GM18502 (cell line): ENCODE measurements around the gene RAMAC.
"Not testable (repeated sequence)": the region's sequence is repeated elsewhere in the genome, so short reads cannot be mapped to it uniquely, and the experiment has no call there.

ENCODE experiments used
- ATAC-seq: cut with Tn5 transposase; IDR thresholded peaks from one replicate; pipeline ENCODE4 v1.9.1; 2021; ENCODE audit warnings: mild to moderate bottlenecking; ENCODE audit not compliant: unreplicated experiment, poor library complexity

Gene RAMAC

GRCh38 chr15:82985688-82986441, at the start of gene RAMAC:
Gene RAMAC, plus strand, starts transcription at chr15:82986210. Its CDS starts 2,809 bp downstream, at chr15:82989019.
- ATAC-seq = peak; percentile 93

- no peak for ATAC-seq
Measured at GRCh38 chr15:82936966-82937711, 48.9 kb upstream of the RAMAC start.

- no peak for ATAC-seq
Measured at GRCh38 chr15:82937712-82938058, 48.3 kb upstream of the RAMAC start.

- ATAC-seq = not testable (repeated sequence)
Measured at GRCh38 chr15:82939678-82940077, 46.3 kb upstream of the RAMAC start.

GRCh38 chr15:82942691-82943090, 43.3 kb upstream of the RAMAC start:
- no peak for ATAC-seq

- ATAC-seq = no peak
Measured at GRCh38 chr15:82943176-82943575, 42.8 kb upstream of the RAMAC start.

- no peak for ATAC-seq
Measured at GRCh38 chr15:82944056-82944455, 42.0 kb upstream of the RAMAC start.

- ATAC-seq = no peak
Measured at GRCh38 chr15:82944821-82945220, 41.2 kb upstream of the RAMAC start.

- no peak for ATAC-seq
Measured at GRCh38 chr15:82945326-82945725, 40.7 kb upstream of the RAMAC start.

GRCh38 chr15:82946155-82946701, 39.8 kb upstream of the RAMAC start:
- no peak for ATAC-seq

- no peak for ATAC-seq
Measured at GRCh38 chr15:82950295-82950694, 35.7 kb upstream of the RAMAC start.

- ATAC-seq = peak; percentile 59
Measured at GRCh38 chr15:82950746-82951370, 35.2 kb upstream of the RAMAC start.

GRCh38 chr15:82951472-82952157, 34.4 kb upstream of the RAMAC start:
- ATAC-seq = no peak

GRCh38 chr15:82952158-82953081, 33.6 kb upstream of the RAMAC start, which contains the start of gene HOMER2:
Gene HOMER2, minus strand, starts transcription at chr15:82952720. Its CDS starts 185 bp downstream, at chr15:82952535.
- no peak for ATAC-seq

GRCh38 chr15:82958638-82959037, 27.4 kb upstream of the RAMAC start:
- ATAC-seq = no peak

GRCh38 chr15:82959423-82959822, 26.6 kb upstream of the RAMAC start:
- no peak for ATAC-seq

- no peak for ATAC-seq
Measured at GRCh38 chr15:82960766-82961165, 25.2 kb upstream of the RAMAC start.

- no peak for ATAC-seq
Measured at GRCh38 chr15:82963471-82964341, 22.3 kb upstream of the RAMAC start.
